HCT116 (cell line): ENCODE measurements around the gene TEX2. TPM values are rescaled to one million over a fixed set of nuclear protein-coding genes. Genes with fewer than 3 reads are reported as not detected.

Experiments
- ATAC-seq: fragments of 200-7000 bp; cut with Tn5 transposase; 2 replicates; pipeline ENCODE4 v1.9.1; 2020; ENCODE audit warnings: mild to moderate bottlenecking, moderate library complexity
- BruUV-seq: library from RNA; stranded (reverse); fragments of 400-500 nt; replicated peaks from 2 replicates; lab custom pipeline; 2021; lab: Mats Ljungman, UMichigan
- CTCF ChIA-PET: fragments of 300-600 bp; sonication (Branson Sonifier 250); formaldehyde crosslinking; loops from one replicate; lab custom pipeline; 2021; ENCODE audit warnings: antibody characterized with exemption; lab: Charles Lee
- POLR2A ChIA-PET: fragments of 300-600, 350-600 bp; sonication (Branson Sonifier 250); formaldehyde crosslinking; loops from one replicate; lab custom pipeline; 2021; ENCODE audit warnings: antibody characterized with exemption; lab: Charles Lee
- RAD21 ChIA-PET, 2 experiments: fragments of 300-600 bp; sonication (Branson Sonifier 250); formaldehyde crosslinking; loops; one replicate each; lab custom pipeline; 2023; ENCODE audit warnings: low total read pairs in 2 of 2; ENCODE audit not compliant: uncharacterized antibody in 2 of 2, unreplicated experiment in 2 of 2, low non-redundant PET in 1 of 2; lab: Charles Lee
- DNase-seq: peaks from one replicate; pipeline ENCODE4 v3.0.0-alpha.2; 2010; ENCODE audit warnings: low read depth, low spot score
- H2AFZ ChIP-seq: fragments of 200-600 bp; shearing (Covaris generic), sonication (generic); 2 replicates; pipeline ENCODE4 v1.6.1; 2017; ENCODE audit warnings: low read depth, mixed run types, mixed read lengths, antibody characterized with exemption, low read length; ENCODE audit not compliant: poor library complexity, severe bottlenecking
- H3K27ac ChIP-seq: 2 replicates; pipeline ENCODE4 v1.5.1; 2012; ENCODE audit warnings: low read depth, low read length
- H3K27me3 ChIP-seq: fragments of 200-600 bp; sonication (generic); 2 replicates; pipeline ENCODE4 v1.6.1; 2016; ENCODE audit warnings: mixed run types, low read length, mixed read lengths; ENCODE audit not compliant: insufficient read depth
- H3K36me3 ChIP-seq, 2 experiments: fragments of 200-500 bp in 1 of 2; fragments of 200-600 bp in 1 of 2; sonication (Bioruptor generic) in 1 of 2; sonication (generic) in 1 of 2; 2 replicates each; pipeline versions ENCODE4 v1.5.1 to v1.6.1; 2014 to 2016; ENCODE audit warnings: low read length in 2 of 2, inconsistent platforms in 1 of 2, mixed read lengths in 1 of 2, mixed run types in 1 of 2; ENCODE audit not compliant: insufficient read depth in 2 of 2, control insufficient read depth in 1 of 2
- H3K4me1 ChIP-seq, 2 experiments: fragments of 200-600 bp in 1 of 2; sonication (generic) in 1 of 2; 2 replicates each; pipeline versions ENCODE4 v1.5.1 to v1.6.1; 2012 to 2017; ENCODE audit warnings: low read length in 2 of 2, inconsistent platforms in 1 of 2, mild to moderate bottlenecking in 1 of 2, mixed read lengths in 1 of 2, mixed run types in 1 of 2, moderate library complexity in 1 of 2; ENCODE audit not compliant: insufficient read depth in 2 of 2, control insufficient read depth in 1 of 2
- H3K4me2 ChIP-seq: fragments of 200-600 bp; sonication (generic); 2 replicates; pipeline ENCODE4 v1.6.1; 2017; ENCODE audit warnings: mixed run types, low read length, mixed read lengths
- H3K4me3 ChIP-seq, 2 experiments: fragments of 200-600 bp in 1 of 2; sonication (generic) in 1 of 2; replicated peaks in 1 of 2; 2 replicates each; pipeline ENCODE4 v1.5.1; 2011 to 2016; ENCODE audit warnings: low read length in 2 of 2, control low read depth in 1 of 2, low read depth in 1 of 2, mild to moderate bottlenecking in 1 of 2, mixed read lengths in 1 of 2, mixed run types in 1 of 2
- H3K79me2 ChIP-seq: fragments of 200-600 bp; sonication (generic); 2 replicates; pipeline ENCODE4 v1.6.1; 2017; ENCODE audit warnings: mild to moderate bottlenecking, mixed run types, low read length, moderate library complexity, mixed read lengths; ENCODE audit not compliant: insufficient read depth
- H3K9ac ChIP-seq: fragments of 200-600 bp; sonication (generic); 2 replicates; pipeline ENCODE4 v1.6.1; 2016; ENCODE audit warnings: low read length, mixed read lengths
- H3K9me2 ChIP-seq: fragments of 200-600 bp; sonication (generic), shearing (Covaris generic); 2 replicates; pipeline ENCODE4 v1.6.1; 2017; ENCODE audit warnings: mixed run types, mild to moderate bottlenecking, moderate library complexity; ENCODE audit not compliant: insufficient read depth
- H3K9me3 ChIP-seq, 2 experiments: fragments of 200-500 bp in 1 of 2; fragments of 200-600 bp in 1 of 2; sonication (Bioruptor generic) in 1 of 2; sonication (generic) in 1 of 2; 2 replicates each; pipeline ENCODE4 v1.6.1; 2014 to 2017; ENCODE audit warnings: low read length in 2 of 2, mixed read lengths in 2 of 2, inconsistent platforms in 1 of 2, low read depth in 1 of 2, mild to moderate bottlenecking in 1 of 2, mixed run types in 1 of 2, moderate library complexity in 1 of 2; ENCODE audit not compliant: control insufficient read depth in 1 of 2, insufficient read depth in 1 of 2
- H4K20me1 ChIP-seq: fragments of 200-600 bp; sonication (generic), shearing (Covaris generic); 2 replicates; pipeline ENCODE4 v1.6.1; 2017; ENCODE audit warnings: mixed run types, mild to moderate bottlenecking, moderate library complexity; ENCODE audit not compliant: insufficient read depth
- REST ChIP-seq: IDR thresholded peaks from 2 replicates; pipeline ENCODE4 v1.6.1; 2012; ENCODE audit warnings: low read depth
- TCF7L2 ChIP-seq: IDR thresholded peaks from 2 replicates; pipeline ENCODE4 v1.7.0; 2011; ENCODE audit warnings: borderline replicate concordance, inconsistent platforms; ENCODE audit not compliant: insufficient read depth, insufficient read length; ENCODE audit errors: extremely low read depth
- ZBTB33 ChIP-seq: IDR thresholded peaks from 2 replicates; pipeline ENCODE4 v1.6.1; 2011; ENCODE audit warnings: mild to moderate bottlenecking, low read length, moderate library complexity; ENCODE audit not compliant: insufficient replicate concordance; ENCODE audit errors: extremely low read depth
- intact Hi-C: fragments of 100-400 bp; cut with micrococcal nuclease; formaldehyde crosslinking; loops from 2 replicates; pipeline ENCODE4 v1.10.0; 2022
- total RNA-seq: library from RNA; stranded (reverse); gene quantifications from one replicate; pipeline ENCODE4 v1.2.1, GENCODE V29; 2021; ENCODE audit not compliant: unreplicated experiment
- TF ChIP-seq, protein P1 (sequence below): IDR thresholded peaks from 2 replicates; pipeline ENCODE4 v1.6.1; 2012

Gene TEX2
- total RNA-seq, 1 experiment from 2014 or later: 24.6 TPM

DNA sequence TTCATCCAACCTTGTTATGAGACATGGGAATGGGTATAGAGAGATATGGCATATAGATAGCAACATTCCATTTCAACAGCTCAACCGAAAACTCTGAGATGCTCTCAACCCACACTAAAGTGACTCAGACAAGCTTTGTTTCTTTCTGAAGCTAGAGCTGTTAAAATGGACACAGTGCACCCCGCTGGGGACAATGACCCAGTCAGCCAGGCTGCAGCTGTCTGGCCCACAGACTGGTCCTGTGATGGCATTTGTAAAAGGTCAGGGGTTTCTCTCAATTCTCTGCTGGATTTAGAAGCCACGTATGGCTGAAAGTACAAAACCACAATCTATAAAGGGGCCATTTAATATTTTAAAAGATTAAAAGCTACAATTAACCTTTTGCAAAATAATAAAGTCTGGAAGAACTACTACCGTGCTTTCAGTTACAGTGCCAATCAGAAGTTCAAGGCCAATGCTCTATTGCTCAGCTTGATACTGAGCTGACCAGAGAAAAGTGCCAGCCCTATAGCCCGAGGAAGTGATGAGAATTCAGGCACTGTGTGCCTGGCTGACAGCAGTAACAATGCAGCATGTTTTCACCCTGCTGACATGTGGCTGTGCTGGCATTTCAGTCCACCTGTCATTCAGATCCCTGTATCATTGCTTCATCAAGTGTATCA, 60.2 kb downstream of the TEX2 start:
- ChIA-PET RAD21 (no interaction called here), CTCF (interaction anchor here (0.8 to 1.0 kb wide), 2 partner anchors 15 to 69 kb away, joined by 3 read pairs; no protein-coding TSS in a partner anchor), POLR2A (interaction anchor here (1.2 kb wide), 1 partner anchor 54 kb away, joined by 3 read pairs; no protein-coding TSS in a partner anchor)
- H3K4me3 ChIP-seq: no peak overlapping the region
- no peaks in the 10 kb centered on the region for H3K36me3 ChIP-seq
- H3K4me2 ChIP-seq: peak overlapping the region; percentile 54
- ATAC-seq: peak; percentile 79
- peaks cover 12 to 18% of the 10 kb centered on the region in 2 experiments for H3K4me1 ChIP-seq
- H3K9ac ChIP-seq: no peak overlapping the region
- TF ChIP-seq, protein P1, sequence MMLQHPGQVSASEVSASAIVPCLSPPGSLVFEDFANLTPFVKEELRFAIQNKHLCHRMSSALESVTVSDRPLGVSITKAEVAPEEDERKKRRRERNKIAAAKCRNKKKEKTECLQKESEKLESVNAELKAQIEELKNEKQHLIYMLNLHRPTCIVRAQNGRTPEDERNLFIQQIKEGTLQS: no peak
- TF ChIP-seq TCF7L2: no peak
- TF ChIP-seq REST: no peak
- no peak for TF ChIP-seq ZBTB33
- no peaks in the 10 kb centered on the region for H3K27me3 ChIP-seq
- DNase-seq: no peak
- intact Hi-C loops: no loop called here
- no peaks in the 10 kb centered on the region for H3K9me2 ChIP-seq
- no peaks in the 10 kb centered on the region for H3K9me3 ChIP-seq
- H2AFZ ChIP-seq: no peak overlapping the region
- no TSS peak for BruUV-seq
- H4K20me1 ChIP-seq: no peaks in the 10 kb centered on the region
- H3K27ac ChIP-seq: no peak overlapping the region
- H3K79me2 ChIP-seq: peaks cover 23% of the 10 kb centered on the region
